ENCODE results near the gene NDUFS8. TPM values are rescaled to one million over a fixed set of nuclear protein-coding genes. Genes with fewer than 3 reads are reported as not detected.
"Not testable (repeated sequence)": the region's sequence is repeated elsewhere in the genome, so short reads cannot be mapped to it uniquely, and the experiment has no call there.

NDUFS8 gene
- total RNA-seq, 1 experiment from 2014 or later: 214 TPM

GRCh38 chr11:67982255-67982857, 48.1 kb upstream of the NDUFS8 start:
- H3K4me2 ChIP-seq (ENCODE audit: insufficient read depth, insufficient read length, low read length); H3K79me2 ChIP-seq (ENCODE audit: insufficient read depth, low read length); H3K27ac Mint-ChIP-seq; H2BK12ac ChIP-seq (ENCODE audit: insufficient read length, low read depth, low read length); H3K27ac ChIP-seq (ENCODE audit: insufficient read length, low read depth, low read length); H3T11ph ChIP-seq (ENCODE audit: low read length); H3K4me1 ChIP-seq (ENCODE audit: insufficient read depth, low read length); H2AFZ ChIP-seq (ENCODE audit: low read length); H2BK5ac ChIP-seq (ENCODE audit: insufficient read length, low read length); H3K9ac ChIP-seq (ENCODE audit: extremely low read depth, insufficient read length, low read length); H3K27me3 ChIP-seq (ENCODE audit: insufficient read depth, low read length); H4K8ac ChIP-seq (replicated peaks; ENCODE audit: insufficient read length, low read depth, low read length); DNase-seq; H2BK120ac ChIP-seq (ENCODE audit: low read depth, low read length, poor library complexity, severe bottlenecking); H3K79me1 ChIP-seq (ENCODE audit: insufficient read depth, low read depth, low read length, poor library complexity, severe bottlenecking); H3K23me2 ChIP-seq (ENCODE audit: insufficient read length, low read depth, low read length, poor library complexity, severe bottlenecking); H4K20me1 ChIP-seq (ENCODE audit: control insufficient read depth, insufficient read depth, insufficient read length); H2BK15ac ChIP-seq (ENCODE audit: low read depth, low read length); H3K4me3 Mint-ChIP-seq; H4K5ac ChIP-seq (ENCODE audit: insufficient read length, low read depth, low read length); H2AK5ac ChIP-seq (ENCODE audit: insufficient read length, low read length); H3K9me3 Mint-ChIP-seq; H3K56ac ChIP-seq (ENCODE audit: insufficient read length, low read depth, low read length); H2BK20ac ChIP-seq (ENCODE audit: low read depth, low read length, poor library complexity, severe bottlenecking); H3K23ac ChIP-seq (ENCODE audit: insufficient read length, low read depth, low read length); H3K14ac ChIP-seq (ENCODE audit: insufficient read depth, low read length); H4K91ac ChIP-seq (ENCODE audit: insufficient read length, low read depth, low read length); H3K9me3 ChIP-seq (ENCODE audit: control insufficient read depth, low read depth, low read length); H3K18ac ChIP-seq (ENCODE audit: insufficient read length, low read depth, low read length); H3K36me3 Mint-ChIP-seq (ENCODE audit: insufficient read depth in 1 of 3, low read depth in 3 of 3); H3K4ac ChIP-seq (ENCODE audit: low read depth, low read length): not testable (repeated sequence)
- Mint-ChIP-seq H3K4me1 (peaks cover 21 to 25% of the 10 kb centered on the region in 2 experiments), H3K27me3 (ENCODE audit: low read depth) (peaks cover 18% of the 10 kb centered on the region)
- no CpG with 5 or more reads among the region's 17 CpGs for WGBS (ENCODE audit: extremely low coverage, insufficient read length, low lambda C conversion rate)
